HG03045 (cell line): ENCODE results near the gene ADNP.

Experiments used
- ATAC-seq: cut with Tn5 transposase; IDR thresholded peaks from one replicate; pipeline ENCODE4 v1.9.1; 2021; ENCODE audit warnings: mild to moderate bottlenecking, moderate library complexity; ENCODE audit not compliant: unreplicated experiment

The ADNP gene

GRCh38 chr20:50932691-50933280 lies 1.5 kb upstream of the ADNP start:
- no peak for ATAC-seq

GRCh38 chr20:50932016-50932485 lies 814 bp upstream of the ADNP start:
- no peak for ATAC-seq

GRCh38 chr20:50930976-50931305 lies 296 bp downstream of the ADNP start:
- ATAC-seq = peak; percentile 19

- peak; percentile 13 for ATAC-seq
Measured at GRCh38 chr20:50930139-50930975, 880 bp downstream of the ADNP start.

GRCh38 chr20:50929299-50930138 lies 1.7 kb downstream of the ADNP start:
- peak; percentile 46 for ATAC-seq

- ATAC-seq = no peak
Measured at GRCh38 chr20:50928469-50928868, 2.8 kb downstream of the ADNP start.

- no peak for ATAC-seq
Measured at GRCh38 chr20:50926530-50926929, 4.7 kb downstream of the ADNP start.

- no peak for ATAC-seq
Measured at GRCh38 chr20:50924261-50924920, 6.8 kb downstream of the ADNP start.

- no peak for ATAC-seq
Measured at GRCh38 chr20:50921803-50922501, 9.3 kb downstream of the ADNP start.

GRCh38 chr20:50920997-50921396 lies 10.2 kb downstream of the ADNP start:
- ATAC-seq = no peak

GRCh38 chr20:50919567-50919966 lies 11.7 kb downstream of the ADNP start:
- no peak for ATAC-seq

- no peak for ATAC-seq
Measured at GRCh38 chr20:50918403-50918802, 12.8 kb downstream of the ADNP start.

GRCh38 chr20:50916934-50917333 lies 14.3 kb downstream of the ADNP start:
- no peak for ATAC-seq

GRCh38 chr20:50916257-50916656 lies 15.0 kb downstream of the ADNP start:
- ATAC-seq = no peak

GRCh38 chr20:50915424-50915823 lies 15.8 kb downstream of the ADNP start:
- ATAC-seq = no peak

- no peak for ATAC-seq
Measured at GRCh38 chr20:50913690-50914375, 17.4 kb downstream of the ADNP start.

GRCh38 chr20:50911716-50912115 lies 19.5 kb downstream of the ADNP start:
- no peak for ATAC-seq

- ATAC-seq = no peak
Measured at GRCh38 chr20:50911030-50911429, 20.2 kb downstream of the ADNP start.

- ATAC-seq = no peak
Measured at GRCh38 chr20:50909413-50909812, 21.8 kb downstream of the ADNP start.

- no peak for ATAC-seq
Measured at GRCh38 chr20:50904067-50904570, 27.1 kb downstream of the ADNP start.
